Hepatocyte (in vitro differentiated cells): ENCODE measurements around the gene TBC1D4.

Experiments used
- EZH2 ChIP-seq: fragments of 200-600 bp; sonication (generic); IDR thresholded peaks from 2 replicates; pipeline ENCODE4 v1.6.1; 2016; ENCODE audit warnings: antibody characterized with exemption, mild to moderate bottlenecking, borderline replicate concordance
- TF ChIP-seq, protein P1 (sequence below): fragments of 200-600 bp; sonication (generic); IDR thresholded peaks from 2 replicates; pipeline ENCODE4 v1.5.1; 2016; ENCODE audit warnings: antibody characterized with exemption, mild to moderate bottlenecking; ENCODE audit not compliant: poor library complexity

DNA sequence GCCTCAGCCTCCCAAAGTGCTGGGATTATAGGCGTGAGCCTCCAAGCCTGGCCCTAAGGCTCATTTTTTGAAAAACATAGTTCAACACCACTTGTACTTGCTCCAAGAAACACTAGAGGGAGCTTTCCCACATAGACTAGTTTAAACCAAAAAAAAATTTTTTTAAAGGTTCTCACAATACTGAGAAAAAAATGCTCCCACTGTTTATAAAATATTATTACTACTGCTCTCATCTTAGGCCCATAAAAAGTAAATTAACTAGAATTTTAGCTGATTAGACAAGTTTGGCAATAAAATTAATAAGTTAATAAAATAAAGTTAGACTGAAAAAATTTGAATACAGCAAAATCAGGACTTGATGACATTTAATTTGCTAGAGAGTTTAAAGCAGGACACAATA, 109.5 kb downstream of the TBC1D4 start:
- TF ChIP-seq, protein P1, sequence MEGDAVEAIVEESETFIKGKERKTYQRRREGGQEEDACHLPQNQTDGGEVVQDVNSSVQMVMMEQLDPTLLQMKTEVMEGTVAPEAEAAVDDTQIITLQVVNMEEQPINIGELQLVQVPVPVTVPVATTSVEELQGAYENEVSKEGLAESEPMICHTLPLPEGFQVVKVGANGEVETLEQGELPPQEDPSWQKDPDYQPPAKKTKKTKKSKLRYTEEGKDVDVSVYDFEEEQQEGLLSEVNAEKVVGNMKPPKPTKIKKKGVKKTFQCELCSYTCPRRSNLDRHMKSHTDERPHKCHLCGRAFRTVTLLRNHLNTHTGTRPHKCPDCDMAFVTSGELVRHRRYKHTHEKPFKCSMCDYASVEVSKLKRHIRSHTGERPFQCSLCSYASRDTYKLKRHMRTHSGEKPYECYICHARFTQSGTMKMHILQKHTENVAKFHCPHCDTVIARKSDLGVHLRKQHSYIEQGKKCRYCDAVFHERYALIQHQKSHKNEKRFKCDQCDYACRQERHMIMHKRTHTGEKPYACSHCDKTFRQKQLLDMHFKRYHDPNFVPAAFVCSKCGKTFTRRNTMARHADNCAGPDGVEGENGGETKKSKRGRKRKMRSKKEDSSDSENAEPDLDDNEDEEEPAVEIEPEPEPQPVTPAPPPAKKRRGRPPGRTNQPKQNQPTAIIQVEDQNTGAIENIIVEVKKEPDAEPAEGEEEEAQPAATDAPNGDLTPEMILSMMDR: peak; percentile 79
- TF ChIP-seq EZH2: no peak
